SIG-M5 treated with dmso at 0.1 percent for 504 hours (cell line): ENCODE measurements around the gene NLRC5.
A peak's percentile ranks its signal among the peaks of the same experiment; 100 is the strongest.
"Not testable (repeated sequence)": the region's sequence is repeated elsewhere in the genome, so short reads cannot be mapped to it uniquely, and the experiment has no call there.

Experiments
- DNase-seq: peaks from one replicate; lab custom pipeline; 2025; ENCODE audit not compliant: unreplicated experiment; lab: John Stamatoyannopoulos, UW

Gene NLRC5

GRCh38 chr16:56980792-56981724 is 8.3 kb upstream of the NLRC5 start:
- no peak for DNase-seq

- DNase-seq = no peak
These were observed 7.6 kb upstream of the NLRC5 start for GRCh38 chr16:56981729-56982271.

GRCh38 chr16:56982695-56983094 is 6.7 kb upstream of the NLRC5 start:
- no peak for DNase-seq

- DNase-seq = no peak
These were observed 6.1 kb upstream of the NLRC5 start for GRCh38 chr16:56983211-56983751.

GRCh38 chr16:56984639-56985038 is 4.7 kb upstream of the NLRC5 start:
- DNase-seq = no peak

- DNase-seq = peak; percentile 6
These were observed 3.9 kb upstream of the NLRC5 start for GRCh38 chr16:56985288-56985961.

GRCh38 chr16:56985962-56986360 is 3.4 kb upstream of the NLRC5 start:
- no peak for DNase-seq

- DNase-seq = no peak
These were observed 3.0 kb upstream of the NLRC5 start for GRCh38 chr16:56986361-56986760.

- not testable (repeated sequence) for DNase-seq
These were observed 2.4 kb upstream of the NLRC5 start for GRCh38 chr16:56986908-56987307.

GRCh38 chr16:56987692-56988091 is 1.7 kb upstream of the NLRC5 start:
- DNase-seq = no peak

- DNase-seq = no peak
These were observed 1.0 kb upstream of the NLRC5 start for GRCh38 chr16:56988161-56988947.

- no peak for DNase-seq
These were observed 631 bp downstream of the NLRC5 start for GRCh38 chr16:56989988-56990387.

GRCh38 chr16:56990407-56991286 is 1.3 kb downstream of the NLRC5 start:
- no peak for DNase-seq

- not testable (repeated sequence) for DNase-seq
These were observed 3.1 kb downstream of the NLRC5 start for GRCh38 chr16:56992431-56992830.

- DNase-seq = no peak
These were observed 3.8 kb downstream of the NLRC5 start for GRCh38 chr16:56993204-56993603.

GRCh38 chr16:56994311-56994710 is 5.0 kb downstream of the NLRC5 start:
- no peak for DNase-seq

- DNase-seq = no peak
These were observed 5.9 kb downstream of the NLRC5 start for GRCh38 chr16:56995136-56995805.

GRCh38 chr16:56997264-56997663 is 7.9 kb downstream of the NLRC5 start:
- no peak for DNase-seq

- DNase-seq = no peak
These were observed 8.6 kb downstream of the NLRC5 start for GRCh38 chr16:56997931-56998330.
